ENCODE results near the gene FGF13. TPM values are rescaled to one million over a fixed set of nuclear protein-coding genes. Genes with fewer than 3 reads are reported as not detected.

FGF13 gene
- total RNA-seq, 1 experiment from 2014 or later: not detected

DNA sequence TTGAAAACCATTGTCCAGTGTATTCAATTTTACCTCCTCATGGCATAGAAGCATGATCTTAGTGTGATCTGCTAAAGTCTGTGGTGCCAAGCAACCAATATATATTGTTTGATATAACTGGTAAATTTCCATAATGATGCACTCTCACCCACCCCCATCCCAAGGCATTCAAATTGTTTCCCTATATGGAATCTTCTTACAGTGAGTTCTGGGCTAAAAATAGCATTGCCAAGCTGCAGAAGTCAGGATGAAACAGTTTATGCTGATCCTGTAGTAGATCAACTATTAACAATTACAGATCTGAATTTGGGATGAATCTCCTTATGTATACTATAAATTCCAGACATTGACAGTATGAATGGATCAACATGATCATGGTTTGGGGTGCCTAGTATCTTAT, 20.9 kb downstream of the FGF13 start:
- BruUV-seq (replicated peaks): no TSS peak
- in situ Hi-C loops (cut with HindIII; ENCODE audit: low pct_unique_long_range_greater_than_20kb, low sequenced_read_pairs) (no loop called here), intact Hi-C loops (cut with micrococcal nuclease; ENCODE audit: unreplicated experiment) (no loop called here)
- ATAC-seq (no peak), DNase-seq (ENCODE audit: low read depth, low spot score) (no peak)
- no peaks in the 10 kb centered on the region for H3K9me3 ChIP-seq (ENCODE audit: control insufficient read depth, insufficient read depth, low read depth, low read length)
- ChIA-PET CTCF (no interaction called here), POLR2A (no interaction called here)
- no peaks in the 10 kb centered on the region for H3K4me1 ChIP-seq (ENCODE audit: control insufficient read depth, insufficient read depth, low read length)
- H3K27me3 ChIP-seq (ENCODE audit: control insufficient read depth, insufficient read depth, low read length): no peaks in the 10 kb centered on the region
- H3K27ac ChIP-seq (ENCODE audit: low read length): no peak overlapping the region
- no peak overlapping the region for H3K4me3 ChIP-seq (ENCODE audit: low read depth in 2 of 2, low read length in 2 of 2)
- no peaks in the 10 kb centered on the region for H3K36me3 ChIP-seq (ENCODE audit: control insufficient read depth, insufficient read depth, low read length)
- TF ChIP-seq SIN3A (IDR thresholded peaks at IDR 0.05; ENCODE audit: borderline replicate concordance, insufficient read depth, low read depth, low read length) (no peak), POLR2AphosphoS5 (IDR thresholded peaks at IDR 0.05; ENCODE audit: low read depth, low read length) (no peak), TCF7L2 (IDR thresholded peaks at IDR 0.05; ENCODE audit: low read depth, low read length) (no peak)

DNA sequence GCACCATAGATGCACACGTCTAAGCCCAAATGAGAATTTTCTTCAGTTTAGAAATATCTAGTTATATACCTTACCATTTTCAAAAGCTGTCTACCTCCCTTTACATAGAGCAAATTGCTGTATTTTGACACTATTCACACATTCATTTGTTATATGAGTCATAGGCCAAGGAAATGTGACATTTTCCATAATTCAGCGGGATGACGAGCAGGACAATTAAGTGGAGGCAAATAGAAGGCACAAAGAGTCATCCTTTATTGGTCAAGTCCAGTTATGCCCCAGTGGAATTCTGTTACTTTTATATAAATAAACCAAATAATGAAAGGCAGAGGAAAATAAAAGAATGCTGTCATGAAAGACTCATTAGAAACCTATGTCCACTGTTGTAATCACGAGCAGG, 27.9 kb downstream of the FGF13 start:
- DNase-seq (ENCODE audit: low read depth, low spot score) (no peak), ATAC-seq (no peak)
- ChIA-PET POLR2A (no interaction called here), CTCF (no interaction called here)
- TF ChIP-seq, protein P1, sequence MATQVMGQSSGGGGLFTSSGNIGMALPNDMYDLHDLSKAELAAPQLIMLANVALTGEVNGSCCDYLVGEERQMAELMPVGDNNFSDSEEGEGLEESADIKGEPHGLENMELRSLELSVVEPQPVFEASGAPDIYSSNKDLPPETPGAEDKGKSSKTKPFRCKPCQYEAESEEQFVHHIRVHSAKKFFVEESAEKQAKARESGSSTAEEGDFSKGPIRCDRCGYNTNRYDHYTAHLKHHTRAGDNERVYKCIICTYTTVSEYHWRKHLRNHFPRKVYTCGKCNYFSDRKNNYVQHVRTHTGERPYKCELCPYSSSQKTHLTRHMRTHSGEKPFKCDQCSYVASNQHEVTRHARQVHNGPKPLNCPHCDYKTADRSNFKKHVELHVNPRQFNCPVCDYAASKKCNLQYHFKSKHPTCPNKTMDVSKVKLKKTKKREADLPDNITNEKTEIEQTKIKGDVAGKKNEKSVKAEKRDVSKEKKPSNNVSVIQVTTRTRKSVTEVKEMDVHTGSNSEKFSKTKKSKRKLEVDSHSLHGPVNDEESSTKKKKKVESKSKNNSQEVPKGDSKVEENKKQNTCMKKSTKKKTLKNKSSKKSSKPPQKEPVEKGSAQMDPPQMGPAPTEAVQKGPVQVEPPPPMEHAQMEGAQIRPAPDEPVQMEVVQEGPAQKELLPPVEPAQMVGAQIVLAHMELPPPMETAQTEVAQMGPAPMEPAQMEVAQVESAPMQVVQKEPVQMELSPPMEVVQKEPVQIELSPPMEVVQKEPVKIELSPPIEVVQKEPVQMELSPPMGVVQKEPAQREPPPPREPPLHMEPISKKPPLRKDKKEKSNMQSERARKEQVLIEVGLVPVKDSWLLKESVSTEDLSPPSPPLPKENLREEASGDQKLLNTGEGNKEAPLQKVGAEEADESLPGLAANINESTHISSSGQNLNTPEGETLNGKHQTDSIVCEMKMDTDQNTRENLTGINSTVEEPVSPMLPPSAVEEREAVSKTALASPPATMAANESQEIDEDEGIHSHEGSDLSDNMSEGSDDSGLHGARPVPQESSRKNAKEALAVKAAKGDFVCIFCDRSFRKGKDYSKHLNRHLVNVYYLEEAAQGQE (IDR thresholded peaks at IDR 0.05; ENCODE audit: insufficient read depth in 1 of 2, low read depth in 2 of 2, low read length in 1 of 2): no peak
- TF ChIP-seq POLR2AphosphoS5 (IDR thresholded peaks at IDR 0.05; ENCODE audit: low read depth, low read length): no peak
- TF ChIP-seq, protein P2, sequence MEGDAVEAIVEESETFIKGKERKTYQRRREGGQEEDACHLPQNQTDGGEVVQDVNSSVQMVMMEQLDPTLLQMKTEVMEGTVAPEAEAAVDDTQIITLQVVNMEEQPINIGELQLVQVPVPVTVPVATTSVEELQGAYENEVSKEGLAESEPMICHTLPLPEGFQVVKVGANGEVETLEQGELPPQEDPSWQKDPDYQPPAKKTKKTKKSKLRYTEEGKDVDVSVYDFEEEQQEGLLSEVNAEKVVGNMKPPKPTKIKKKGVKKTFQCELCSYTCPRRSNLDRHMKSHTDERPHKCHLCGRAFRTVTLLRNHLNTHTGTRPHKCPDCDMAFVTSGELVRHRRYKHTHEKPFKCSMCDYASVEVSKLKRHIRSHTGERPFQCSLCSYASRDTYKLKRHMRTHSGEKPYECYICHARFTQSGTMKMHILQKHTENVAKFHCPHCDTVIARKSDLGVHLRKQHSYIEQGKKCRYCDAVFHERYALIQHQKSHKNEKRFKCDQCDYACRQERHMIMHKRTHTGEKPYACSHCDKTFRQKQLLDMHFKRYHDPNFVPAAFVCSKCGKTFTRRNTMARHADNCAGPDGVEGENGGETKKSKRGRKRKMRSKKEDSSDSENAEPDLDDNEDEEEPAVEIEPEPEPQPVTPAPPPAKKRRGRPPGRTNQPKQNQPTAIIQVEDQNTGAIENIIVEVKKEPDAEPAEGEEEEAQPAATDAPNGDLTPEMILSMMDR (IDR thresholded peaks at IDR 0.05): no peak
- no peak for TF ChIP-seq SIN3A (IDR thresholded peaks at IDR 0.05; ENCODE audit: borderline replicate concordance, insufficient read depth, low read depth, low read length)
- no peak for TF ChIP-seq TCF7L2 (IDR thresholded peaks at IDR 0.05; ENCODE audit: low read depth, low read length)
- intact Hi-C loops (cut with micrococcal nuclease; ENCODE audit: unreplicated experiment): no loop called here
- H3K9me3 ChIP-seq (ENCODE audit: control insufficient read depth, insufficient read depth, low read depth, low read length): no peaks in the 10 kb centered on the region
- H3K36me3 ChIP-seq (ENCODE audit: control insufficient read depth, insufficient read depth, low read length): no peaks in the 10 kb centered on the region
- no TSS peak for BruUV-seq (replicated peaks)
- H3K27me3 ChIP-seq (ENCODE audit: control insufficient read depth, insufficient read depth, low read length): no peaks in the 10 kb centered on the region
- H3K4me1 ChIP-seq (ENCODE audit: control insufficient read depth, insufficient read depth, low read length): no peaks in the 10 kb centered on the region
- H3K27ac ChIP-seq (ENCODE audit: low read length): no peak overlapping the region
- no peak overlapping the region for H3K4me3 ChIP-seq (ENCODE audit: low read depth in 2 of 2, low read length in 2 of 2)
- in situ Hi-C loops (cut with HindIII; ENCODE audit: low pct_unique_long_range_greater_than_20kb, low sequenced_read_pairs): no loop called here

DNA sequence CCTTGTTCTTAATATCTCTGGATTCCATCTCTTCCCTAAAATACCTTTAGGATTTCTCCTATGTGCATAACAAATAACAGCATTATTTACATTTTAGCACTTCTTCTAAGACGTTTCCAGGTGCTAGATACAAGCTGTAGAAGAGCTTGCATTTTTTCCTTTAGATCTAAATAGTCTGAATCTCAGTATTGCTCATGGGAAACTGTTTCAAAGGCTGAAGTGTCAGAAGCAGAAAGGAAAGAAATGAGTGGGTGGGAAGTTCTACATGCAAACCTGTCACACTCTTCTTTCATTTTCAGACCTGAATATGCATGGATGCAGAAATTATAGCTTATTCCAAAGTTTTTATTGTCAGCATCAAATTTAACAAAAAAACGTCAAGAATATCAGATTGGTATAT, 41.8 kb downstream of the FGF13 start:
- ChIA-PET POLR2A (no interaction called here), CTCF (interaction anchor here (0.6 kb wide), 1 partner anchor 344 kb away, joined by 3 read pairs; no protein-coding TSS in a partner anchor)
- Histone ChIP-seq H3K4me3 (ENCODE audit: low read depth in 2 of 2, low read length in 2 of 2) (no peak overlapping the region), H3K36me3 (ENCODE audit: control insufficient read depth, insufficient read depth, low read length) (no peaks in the 10 kb centered on the region), H3K9me3 (ENCODE audit: control insufficient read depth, insufficient read depth, low read depth, low read length) (no peaks in the 10 kb centered on the region), H3K27ac (ENCODE audit: low read length) (no peak overlapping the region), H3K4me1 (ENCODE audit: control insufficient read depth, insufficient read depth, low read length) (no peaks in the 10 kb centered on the region), H3K27me3 (ENCODE audit: control insufficient read depth, insufficient read depth, low read length) (no peaks in the 10 kb centered on the region)
- DNase-seq (ENCODE audit: low read depth, low spot score) (no peak), ATAC-seq (no peak)
- TF ChIP-seq, protein P2 (IDR thresholded peaks at IDR 0.05): no peak
- TF ChIP-seq POLR2AphosphoS5 (IDR thresholded peaks at IDR 0.05; ENCODE audit: low read depth, low read length) (no peak), SIN3A (IDR thresholded peaks at IDR 0.05; ENCODE audit: borderline replicate concordance, insufficient read depth, low read depth, low read length) (no peak), TCF7L2 (IDR thresholded peaks at IDR 0.05; ENCODE audit: low read depth, low read length) (no peak)
- TF ChIP-seq, protein P1 (IDR thresholded peaks at IDR 0.05; ENCODE audit: insufficient read depth in 1 of 2, low read depth in 2 of 2, low read length in 1 of 2): no peak
- BruUV-seq (replicated peaks): no TSS peak
- intact Hi-C loops (cut with micrococcal nuclease; ENCODE audit: unreplicated experiment): no loop called here
- in situ Hi-C loops (cut with HindIII; ENCODE audit: low pct_unique_long_range_greater_than_20kb, low sequenced_read_pairs): no loop called here
